Rectal smooth muscle tissue (tissue), 1 donor: ENCODE data around the gene KAT7.

ENCODE experiments used
- H3K27ac ChIP-seq: one replicate; pipeline ENCODE4 v1.7.0; 2013; ENCODE audit warnings: low read depth, low read length, inconsistent platforms
- H3K27me3 ChIP-seq: one replicate; pipeline ENCODE4 v1.7.0; 2013; ENCODE audit warnings: low read length; ENCODE audit not compliant: control insufficient read depth, insufficient read depth
- H3K36me3 ChIP-seq: one replicate; pipeline ENCODE4 v1.7.0; 2013; ENCODE audit warnings: low read length; ENCODE audit not compliant: control insufficient read depth, insufficient read depth
- H3K4me1 ChIP-seq: one replicate; pipeline ENCODE4 v1.7.0; 2013; ENCODE audit warnings: low read length; ENCODE audit not compliant: control insufficient read depth, insufficient read depth
- H3K4me3 ChIP-seq: one replicate; pipeline ENCODE4 v1.7.0; 2013; ENCODE audit warnings: low read length
- H3K9ac ChIP-seq: one replicate; pipeline ENCODE4 v1.7.0; 2013; ENCODE audit warnings: low read length

Gene KAT7

DNA sequence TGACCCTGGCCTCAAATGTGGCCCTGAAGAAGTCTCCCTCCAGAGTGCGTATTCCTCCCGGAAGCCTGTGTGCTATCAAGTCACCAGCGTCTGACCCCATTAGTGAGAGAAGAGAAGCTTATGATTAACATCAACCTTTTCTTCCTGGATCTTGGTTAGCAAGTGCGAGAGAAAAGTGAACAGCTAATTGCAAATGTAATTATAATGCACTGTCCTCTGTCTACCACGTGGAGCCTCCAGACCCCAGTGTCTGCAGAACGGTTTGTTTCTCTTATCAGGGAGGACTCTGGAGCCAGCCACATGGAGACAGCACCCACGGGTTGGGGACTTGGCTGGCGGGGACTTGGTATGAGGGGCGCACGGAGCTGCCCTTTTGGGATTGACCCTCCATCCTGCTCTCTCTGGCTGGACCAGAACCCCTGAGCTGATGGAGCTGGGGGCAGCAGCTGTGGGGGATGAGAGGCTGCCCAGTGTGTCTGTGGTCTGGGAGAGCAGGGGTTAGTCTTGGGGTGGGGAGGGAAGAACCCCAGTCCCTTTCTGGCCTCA, 65.1 kb downstream of the KAT7 start:
- Histone ChIP-seq H3K4me1 (peaks cover 4% of the 10 kb centered on the region), H3K27me3 (peaks cover 3% of the 10 kb centered on the region), H3K27ac (no peak overlapping the region), H3K9ac (no peak overlapping the region), H3K36me3 (no peaks in the 10 kb centered on the region), H3K4me3 (no peak overlapping the region)

- H3K9ac ChIP-seq = no peak overlapping the region
- H3K4me3 ChIP-seq = no peak overlapping the region
- H3K4me1 ChIP-seq = peaks cover 4% of the 10 kb centered on the region
- H3K27ac ChIP-seq = no peak overlapping the region
- H3K36me3 ChIP-seq = no peaks in the 10 kb centered on the region
- peaks cover 3% of the 10 kb centered on the region for H3K27me3 ChIP-seq
These were observed 65.6 kb downstream of the KAT7 start for GRCh38 chr17:49854126-49854525.

GRCh38 chr17:49858796-49859195, 70.3 kb downstream of the KAT7 start:
- no peak overlapping the region for H3K27ac ChIP-seq
- no peak overlapping the region for H3K4me3 ChIP-seq
- no peaks in the 10 kb centered on the region for H3K27me3 ChIP-seq
- no peak overlapping the region for H3K9ac ChIP-seq
- no peaks in the 10 kb centered on the region for H3K4me1 ChIP-seq
- no peaks in the 10 kb centered on the region for H3K36me3 ChIP-seq

- Histone ChIP-seq H3K27ac (no peak overlapping the region), H3K9ac (no peak overlapping the region), H3K4me3 (no peak overlapping the region), H3K4me1 (no peaks in the 10 kb centered on the region), H3K36me3 (no peaks in the 10 kb centered on the region), H3K27me3 (no peaks in the 10 kb centered on the region)
These were observed 71.8 kb downstream of the KAT7 start for GRCh38 chr17:49859991-49860953.

DNA sequence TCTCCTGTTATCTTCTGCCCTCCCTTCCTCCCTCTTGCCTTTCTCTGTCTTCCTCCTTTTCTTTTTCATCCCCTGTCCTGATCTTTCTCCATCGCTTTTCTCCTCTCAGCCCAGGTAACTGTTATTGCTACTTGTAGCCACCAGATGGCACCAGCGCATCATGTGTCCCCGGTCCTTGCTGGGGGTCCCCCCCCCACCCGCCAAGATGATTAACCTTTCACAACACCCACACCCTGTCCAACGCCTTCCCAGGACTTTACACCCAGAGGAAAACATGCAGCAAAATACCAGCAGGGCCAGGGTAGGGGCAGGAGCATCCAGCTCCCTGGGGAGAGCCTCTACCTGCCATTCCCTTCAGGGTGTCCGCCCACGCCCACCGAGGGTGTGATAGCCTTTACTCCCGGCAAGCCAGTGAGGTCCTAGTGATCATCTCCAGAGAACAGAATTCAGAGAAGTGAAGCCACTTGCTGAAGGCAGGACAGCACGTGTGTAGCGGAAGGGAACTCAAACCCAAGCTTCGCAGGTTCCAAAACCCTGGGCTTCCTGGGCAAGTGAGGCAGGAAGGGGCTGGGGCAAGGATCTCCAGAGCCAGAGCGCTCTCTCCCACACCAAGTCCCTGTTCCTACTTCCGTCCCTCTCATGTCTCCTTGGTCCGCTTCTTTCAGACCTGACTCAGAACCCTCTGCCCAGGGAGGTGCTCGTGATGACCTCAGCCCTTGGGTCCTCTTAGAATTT, 72.8 kb downstream of the KAT7 start:
- H3K4me3 ChIP-seq = no peak overlapping the region
- no peaks in the 10 kb centered on the region for H3K36me3 ChIP-seq
- H3K27me3 ChIP-seq = no peaks in the 10 kb centered on the region
- no peaks in the 10 kb centered on the region for H3K4me1 ChIP-seq
- no peak overlapping the region for H3K27ac ChIP-seq
- H3K9ac ChIP-seq = no peak overlapping the region

GRCh38 chr17:49862781-49863331, 74.4 kb downstream of the KAT7 start:
- Histone ChIP-seq H3K27me3 (no peaks in the 10 kb centered on the region), H3K4me1 (no peaks in the 10 kb centered on the region), H3K36me3 (no peaks in the 10 kb centered on the region), H3K4me3 (no peak overlapping the region), H3K27ac (no peak overlapping the region), H3K9ac (no peak overlapping the region)

DNA sequence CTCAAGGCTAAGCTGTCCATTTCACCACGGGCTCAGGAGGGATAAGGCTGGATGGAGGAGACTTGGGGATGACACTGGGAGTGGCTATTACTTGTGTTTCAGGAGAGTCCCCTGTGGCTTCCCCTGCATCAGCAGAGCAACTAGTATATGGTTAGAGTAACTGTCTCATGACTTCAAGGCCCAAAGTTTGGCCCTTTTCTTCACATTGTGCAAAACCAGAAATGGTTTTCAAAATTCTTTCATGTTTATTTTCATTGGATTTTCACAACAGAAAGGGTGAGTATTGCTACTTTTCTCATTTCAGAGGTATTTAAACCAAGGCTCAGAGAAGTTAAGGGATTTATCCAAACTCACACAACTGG, 77.5 kb downstream of the KAT7 start:
- H3K4me3 ChIP-seq = no peak overlapping the region
- H3K9ac ChIP-seq = no peak overlapping the region
- H3K4me1 ChIP-seq = no peaks in the 10 kb centered on the region
- H3K36me3 ChIP-seq = no peaks in the 10 kb centered on the region
- H3K27ac ChIP-seq = no peak overlapping the region
- no peaks in the 10 kb centered on the region for H3K27me3 ChIP-seq

DNA sequence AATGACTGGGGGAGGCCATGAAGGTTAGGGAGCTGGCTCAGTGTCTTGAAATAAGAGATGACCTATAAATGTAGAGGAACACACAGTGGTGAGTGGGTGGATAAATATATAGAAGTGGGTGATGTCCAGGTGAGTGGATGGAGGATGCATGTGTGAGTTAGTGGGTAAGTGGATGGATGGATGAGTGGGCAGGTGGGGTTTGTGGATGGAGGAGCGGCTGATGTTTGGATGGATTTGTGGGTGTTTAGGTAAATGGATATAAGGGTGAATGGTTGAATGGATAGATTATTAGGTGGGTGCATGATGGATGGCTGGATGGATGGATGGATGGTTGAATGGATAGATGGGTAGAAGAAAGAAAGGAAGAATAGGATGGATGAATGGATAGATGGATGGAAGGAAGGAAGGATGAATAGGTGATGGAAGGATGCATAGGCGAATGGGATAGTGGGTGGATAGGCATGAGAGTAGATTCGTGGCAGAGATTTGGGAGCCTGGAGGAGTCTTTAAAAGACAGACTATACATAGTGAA, 78.5 kb downstream of the KAT7 start:
- H3K27ac ChIP-seq = no peak overlapping the region
- no peak overlapping the region for H3K4me3 ChIP-seq
- H3K27me3 ChIP-seq = no peaks in the 10 kb centered on the region
- H3K4me1 ChIP-seq = no peaks in the 10 kb centered on the region
- no peaks in the 10 kb centered on the region for H3K36me3 ChIP-seq
- H3K9ac ChIP-seq = no peak overlapping the region

DNA sequence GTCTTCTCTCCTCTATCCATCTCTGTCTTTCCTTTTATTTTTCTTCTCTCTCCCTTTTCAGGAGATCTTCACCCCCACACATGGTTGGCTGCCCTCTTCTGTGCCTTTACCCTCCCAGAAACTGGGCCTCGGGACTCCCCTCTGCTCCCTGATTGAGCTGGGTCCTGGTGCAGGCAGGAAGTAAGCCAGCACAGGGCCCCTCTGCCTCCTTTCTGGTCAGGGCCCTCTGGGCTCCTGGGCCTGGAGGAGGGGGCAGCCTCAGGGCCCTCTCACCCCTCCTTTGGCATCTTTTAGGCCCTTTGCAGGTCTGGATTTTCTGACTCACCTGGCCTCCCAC, 80.5 kb downstream of the KAT7 start:
- no peak overlapping the region for H3K4me3 ChIP-seq
- no peak overlapping the region for H3K9ac ChIP-seq
- H3K27ac ChIP-seq = no peak overlapping the region
- H3K36me3 ChIP-seq = no peaks in the 10 kb centered on the region
- H3K27me3 ChIP-seq = peaks cover 4% of the 10 kb centered on the region
- H3K4me1 ChIP-seq = no peaks in the 10 kb centered on the region

- Histone ChIP-seq H3K36me3 (no peaks in the 10 kb centered on the region), H3K4me1 (no peaks in the 10 kb centered on the region), H3K27ac (no peak overlapping the region), H3K9ac (no peak overlapping the region), H3K27me3 (peaks cover 4% of the 10 kb centered on the region), H3K4me3 (no peak overlapping the region)
These were observed 81.8 kb downstream of the KAT7 start for GRCh38 chr17:49870298-49870697.

- H3K27ac ChIP-seq = no peak overlapping the region
- H3K4me1 ChIP-seq = no peaks in the 10 kb centered on the region
- no peak overlapping the region for H3K4me3 ChIP-seq
- no peak overlapping the region for H3K9ac ChIP-seq
- no peaks in the 10 kb centered on the region for H3K36me3 ChIP-seq
- peaks cover 4% of the 10 kb centered on the region for H3K27me3 ChIP-seq
These were observed 82.7 kb downstream of the KAT7 start for GRCh38 chr17:49871211-49871610.

- Histone ChIP-seq H3K36me3 (no peaks in the 10 kb centered on the region), H3K4me3 (no peak overlapping the region), H3K27ac (no peak overlapping the region), H3K27me3 (peaks cover 4% of the 10 kb centered on the region), H3K9ac (no peak overlapping the region), H3K4me1 (no peaks in the 10 kb centered on the region)
These were observed 84.4 kb downstream of the KAT7 start for GRCh38 chr17:49872754-49873377.
